ENCODE measurements around the gene NRL.
A peak's percentile ranks its signal among the peaks of the same experiment; 100 is the strongest.

Gene NRL

DNA sequence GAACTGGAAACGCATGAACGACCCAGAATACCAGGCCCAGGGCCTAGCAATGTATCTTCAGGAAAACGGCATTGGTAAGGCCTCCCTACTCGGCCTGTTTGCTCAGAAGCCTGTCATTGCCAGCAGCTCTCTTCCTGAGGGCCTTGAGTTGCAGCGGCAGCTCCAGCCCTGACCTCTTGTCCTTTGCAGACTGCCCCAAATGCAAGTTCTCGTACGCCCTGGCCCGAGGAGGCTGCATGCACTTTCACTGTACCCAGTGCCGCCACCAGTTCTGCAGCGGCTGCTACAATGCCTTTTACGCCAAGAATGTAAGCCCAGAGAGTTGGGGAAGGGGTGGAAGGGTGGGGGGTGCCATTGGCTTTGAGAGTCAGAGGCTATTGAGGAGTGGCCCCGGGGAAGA, 42.6 kb upstream of the NRL start:
- ChIA-PET CTCF (interaction anchor here (0.5 to 0.6 kb wide), 2 partner anchors 48 to 104 kb away, joined by 3 read pairs; no protein-coding TSS in a partner anchor), POLR2A (ENCODE audit: low non-redundant PET) (no interaction called here)
- no peak for DNase-seq (ENCODE audit: low spot score)
- TF ChIP-seq, protein P1, sequence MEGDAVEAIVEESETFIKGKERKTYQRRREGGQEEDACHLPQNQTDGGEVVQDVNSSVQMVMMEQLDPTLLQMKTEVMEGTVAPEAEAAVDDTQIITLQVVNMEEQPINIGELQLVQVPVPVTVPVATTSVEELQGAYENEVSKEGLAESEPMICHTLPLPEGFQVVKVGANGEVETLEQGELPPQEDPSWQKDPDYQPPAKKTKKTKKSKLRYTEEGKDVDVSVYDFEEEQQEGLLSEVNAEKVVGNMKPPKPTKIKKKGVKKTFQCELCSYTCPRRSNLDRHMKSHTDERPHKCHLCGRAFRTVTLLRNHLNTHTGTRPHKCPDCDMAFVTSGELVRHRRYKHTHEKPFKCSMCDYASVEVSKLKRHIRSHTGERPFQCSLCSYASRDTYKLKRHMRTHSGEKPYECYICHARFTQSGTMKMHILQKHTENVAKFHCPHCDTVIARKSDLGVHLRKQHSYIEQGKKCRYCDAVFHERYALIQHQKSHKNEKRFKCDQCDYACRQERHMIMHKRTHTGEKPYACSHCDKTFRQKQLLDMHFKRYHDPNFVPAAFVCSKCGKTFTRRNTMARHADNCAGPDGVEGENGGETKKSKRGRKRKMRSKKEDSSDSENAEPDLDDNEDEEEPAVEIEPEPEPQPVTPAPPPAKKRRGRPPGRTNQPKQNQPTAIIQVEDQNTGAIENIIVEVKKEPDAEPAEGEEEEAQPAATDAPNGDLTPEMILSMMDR (conservative IDR thresholded peaks at IDR 0.05; ENCODE audit: low read depth), result no peak
- H3K27ac ChIP-seq, result peak overlapping the region; percentile 53

DNA sequence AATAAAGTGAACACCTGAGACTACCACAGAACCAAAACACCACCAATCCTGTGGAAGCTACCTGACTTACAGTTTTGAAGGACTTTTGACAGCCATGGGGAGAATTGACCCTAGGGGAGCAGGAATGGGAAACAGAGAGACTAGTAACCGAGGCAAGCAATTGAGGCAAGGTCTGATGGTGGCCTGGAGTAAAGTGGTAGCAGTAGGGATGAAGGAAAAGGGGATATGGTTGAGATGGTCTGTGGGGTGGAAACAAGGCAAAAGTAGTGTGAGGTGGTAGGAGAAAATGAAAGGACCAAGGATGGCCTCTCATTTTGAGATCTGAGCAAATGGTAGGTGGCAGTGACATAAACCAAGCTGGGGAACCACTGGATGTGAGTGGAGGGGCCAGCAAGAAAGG, 42.1 kb upstream of the NRL start:
- CTCF ChIA-PET, result interaction anchor here (0.6 kb wide), 1 partner anchor 103 kb away, joined by 3 read pairs; no protein-coding TSS in a partner anchor
- H3K27ac ChIP-seq, result peak overlapping the region; percentile 53
- POLR2A ChIA-PET (ENCODE audit: low non-redundant PET), result no interaction called here
- DNase-seq (ENCODE audit: low spot score), result no peak
- TF ChIP-seq, protein P1 (conservative IDR thresholded peaks at IDR 0.05; ENCODE audit: low read depth), result no peak

DNA sequence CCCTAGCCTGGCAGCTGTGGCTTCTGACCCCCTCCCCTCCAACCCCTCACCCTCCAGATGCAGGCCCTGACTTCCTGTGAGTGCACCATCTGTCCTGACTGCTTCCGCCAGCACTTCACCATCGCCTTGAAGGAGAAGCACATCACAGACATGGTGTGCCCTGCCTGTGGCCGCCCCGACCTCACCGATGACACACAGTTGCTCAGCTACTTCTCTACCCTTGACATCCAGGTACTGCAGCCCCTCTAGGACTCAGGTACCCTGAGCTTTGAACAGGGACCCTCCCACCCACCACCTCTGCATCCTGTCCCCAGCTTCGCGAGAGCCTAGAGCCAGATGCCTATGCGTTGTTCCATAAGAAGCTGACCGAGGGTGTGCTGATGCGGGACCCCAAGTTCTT, 40.4 kb upstream of the NRL start:
- POLR2A ChIA-PET (ENCODE audit: low non-redundant PET), result no interaction called here
- TF ChIP-seq, protein P1 (conservative IDR thresholded peaks at IDR 0.05; ENCODE audit: low read depth), result no peak
- DNase-seq (ENCODE audit: low spot score), result no peak
- peak overlapping the region; percentile 6; the same call in 1 of the 2 replicates for H3K27ac ChIP-seq
- CTCF ChIA-PET, result interaction anchor here (0.6 kb wide), 2 partner anchors 14 to 27 kb away, joined by 3 read pairs; partner anchors contain the start of gene EMC9

DNA sequence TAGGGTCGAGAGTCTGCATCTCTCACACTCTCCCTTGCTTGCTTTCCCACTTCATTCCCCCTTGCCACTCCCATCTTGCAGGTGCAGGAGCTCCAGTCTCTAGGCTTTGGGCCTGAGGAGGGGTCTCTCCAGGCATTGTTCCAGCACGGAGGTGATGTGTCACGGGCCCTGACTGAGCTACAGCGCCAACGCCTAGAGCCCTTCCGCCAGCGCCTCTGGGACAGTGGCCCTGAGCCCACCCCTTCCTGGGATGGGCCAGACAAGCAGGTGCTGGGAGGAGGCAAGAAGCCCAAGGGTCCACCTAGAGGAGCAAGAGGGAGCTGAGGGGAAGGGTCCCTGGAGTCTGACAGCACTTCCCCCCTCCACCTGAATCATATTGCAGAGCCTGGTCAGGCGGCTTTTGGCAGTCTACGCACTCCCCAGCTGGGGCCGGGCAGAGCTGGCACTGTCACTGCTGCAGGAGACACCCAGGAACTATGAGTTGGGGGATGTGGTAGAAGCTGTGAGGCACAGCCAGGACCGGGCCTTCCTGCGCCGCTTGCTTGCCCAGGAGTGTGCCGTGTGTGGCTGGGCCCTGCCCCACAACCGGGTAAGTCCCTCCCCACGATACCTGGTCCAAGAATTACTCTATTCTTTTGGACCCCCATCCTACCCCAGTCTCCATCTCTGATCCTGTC, 36.8 kb upstream of the NRL start:
- TF ChIP-seq, protein P1 (conservative IDR thresholded peaks at IDR 0.05; ENCODE audit: low read depth), result no peak
- H3K27ac ChIP-seq, result peak overlapping the region; percentile 28; the same call in 1 of the 2 replicates
- CTCF ChIA-PET, result interaction anchor here (0.6 to 1.9 kb wide), 2 partner anchors 9 to 22 kb away, joined by 3 to 9 read pairs; partner anchors contain the start of gene IRF9
- no peak for DNase-seq (ENCODE audit: low spot score)
- POLR2A ChIA-PET (ENCODE audit: low non-redundant PET), result no interaction called here

DNA sequence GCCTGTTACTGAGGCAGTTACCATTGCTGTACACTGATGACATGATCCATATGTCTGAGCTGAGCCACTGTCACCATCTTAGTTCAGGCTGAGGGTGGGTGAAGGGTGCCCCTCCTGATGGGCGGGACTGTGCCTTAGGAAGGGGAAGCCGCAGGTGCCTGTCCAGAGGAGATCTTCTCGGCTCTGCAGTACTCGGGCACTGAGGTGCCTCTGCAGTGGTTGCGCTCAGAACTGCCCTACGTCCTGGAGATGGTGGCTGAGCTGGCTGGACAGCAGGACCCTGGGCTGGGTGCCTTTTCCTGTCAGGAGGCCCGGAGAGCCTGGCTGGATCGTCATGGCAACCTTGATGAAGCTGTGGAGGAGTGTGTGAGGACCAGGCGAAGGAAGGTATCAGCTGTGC, 36.2 kb upstream of the NRL start:
- ChIA-PET POLR2A (ENCODE audit: low non-redundant PET) (no interaction called here), CTCF (interaction anchor here (1.9 kb wide), 1 partner anchor 10 kb away, joined by 9 read pairs; the partner anchor contains the start of gene IRF9)
- TF ChIP-seq, protein P1 (conservative IDR thresholded peaks at IDR 0.05; ENCODE audit: low read depth), result no peak
- peak overlapping the region; percentile 28; the same call in 1 of the 2 replicates for H3K27ac ChIP-seq
- DNase-seq (ENCODE audit: low spot score), result no peak

DNA sequence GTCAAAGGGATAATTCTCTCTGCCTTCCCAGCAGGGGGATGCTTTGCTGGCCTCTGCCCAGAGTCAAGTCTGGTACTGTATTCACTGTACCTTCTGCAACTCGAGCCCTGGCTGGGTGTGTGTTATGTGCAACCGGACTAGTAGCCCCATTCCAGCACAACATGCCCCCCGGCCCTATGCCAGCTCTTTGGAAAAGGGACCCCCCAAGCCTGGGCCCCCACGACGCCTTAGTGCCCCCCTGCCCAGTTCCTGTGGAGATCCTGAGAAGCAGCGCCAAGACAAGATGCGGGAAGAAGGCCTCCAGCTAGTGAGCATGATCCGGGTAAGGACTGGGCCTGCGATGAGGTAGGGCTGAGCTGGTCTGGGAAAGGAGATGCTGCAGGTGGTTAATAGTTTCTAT, 35.8 kb upstream of the NRL start:
- TF ChIP-seq, protein P1 (conservative IDR thresholded peaks at IDR 0.05; ENCODE audit: low read depth), result no peak
- no peak for DNase-seq (ENCODE audit: low spot score)
- ChIA-PET CTCF (interaction anchor here (1.4 to 1.9 kb wide), 2 partner anchors 10 to 11 kb away, joined by 4 to 9 read pairs; partner anchors contain the start of gene IRF9), POLR2A (ENCODE audit: low non-redundant PET) (no interaction called here)
- peak overlapping the region; percentile 28; the same call in 1 of the 2 replicates for H3K27ac ChIP-seq
